ENCODE results near the gene RPS25. TPM values are rescaled to one million over a fixed set of nuclear protein-coding genes. Genes with fewer than 3 reads are reported as not detected.

RPS25 gene
- total and polyA plus RNA-seq, 4 donors, result 228 to 499 (median 385) TPM

GRCh38 chr11:119023741-119024140 lies 5.6 kb upstream of the RPS25 start:
- peaks cover 5 to 18% (median 15%) of the 10 kb centered on the region in 4 donors for H3K36me3 ChIP-seq (ENCODE audit: control insufficient read depth in 4 of 4, insufficient read depth in 3 of 4, low read depth in 1 of 4, low read length in 3 of 4)

More at GRCh38 chr11:119023741-119024140, 5.6 kb upstream of the RPS25 start:
- TF ChIP-seq YY1 (IDR thresholded peaks at IDR 0.05) (no peak), RXRA (IDR thresholded peaks at IDR 0.05) (no peak), CTCF (IDR thresholded peaks at IDR 0.05; ENCODE audit: low read depth, low read length, missing input control) (no peak), ATF3 (IDR thresholded peaks at IDR 0.05) (no peak), HNF4G (IDR thresholded peaks at IDR 0.05) (no peak), GABPA (IDR thresholded peaks at IDR 0.05 in 1 of 2, conservative IDR thresholded peaks at IDR 0.05 in 1 of 2) (no peak), ZBTB33 (IDR thresholded peaks at IDR 0.05) (no peak), SP1 (IDR thresholded peaks at IDR 0.05) (no peak), RAD21 (IDR thresholded peaks at IDR 0.05) (no peak), TAF1 (conservative IDR thresholded peaks at IDR 0.05) (no peak), EGR1 (IDR thresholded peaks at IDR 0.05; ENCODE audit: low read depth in 2 of 2) (no peak), JUND (IDR thresholded peaks at IDR 0.05) (no peak), MAX (IDR thresholded peaks at IDR 0.05) (no peak), HNF4A (conservative IDR thresholded peaks at IDR 0.05) (no peak), FOXA1 (IDR thresholded peaks at IDR 0.05) (no peak), FOXA2 (IDR thresholded peaks at IDR 0.05) (no peak), NR2F2 (IDR thresholded peaks at IDR 0.05) (no peak), REST (IDR thresholded peaks at IDR 0.05) (no peak)
- Histone ChIP-seq H3K27me3 (ENCODE audit: control insufficient read depth in 4 of 4, insufficient read depth in 4 of 4, low read length in 3 of 4) (no peaks in the 10 kb centered on the region), H3K4me3 (ENCODE audit: low read depth in 1 of 3, low read length in 3 of 3) (no peak overlapping the region), H3K27ac (ENCODE audit: low read depth in 1 of 2, low read length in 2 of 2) (peak overlapping the region; percentile 92 to 97), H3K4me1 (ENCODE audit: control insufficient read depth in 4 of 4, insufficient read depth in 4 of 4, low read length in 3 of 4) (peaks cover 19 to 81% (median 66%) of the 10 kb centered on the region in 4 donors), H3K9ac (ENCODE audit: low read depth in 1 of 2, low read length in 2 of 2) (no peak overlapping the region), H3K9me3 (ENCODE audit: control insufficient read depth in 4 of 4, low read length in 3 of 4) (no peaks in the 10 kb centered on the region)
- no peak for DNase-seq (ENCODE audit: low spot score)
